Thyroid gland (tissue), 4 donors: Measurements from ENCODE around the gene DELE1.

ENCODE experiments used
- CTCF ChIP-seq, 6 experiments: fragments of 200-600 bp in 3 of 6; fragments of 450-650 bp in 3 of 6; sonication (generic) in 3 of 6; IDR thresholded peaks; one replicate each; pipeline ENCODE4 v1.5.1; 2016 to 2019; ENCODE audit warnings: antibody characterized with exemption in 6 of 6, mild to moderate bottlenecking in 2 of 6, inconsistent platforms in 1 of 6, moderate library complexity in 1 of 6
- POLR2A ChIP-seq, 2 donors: fragments of 450-650 bp; IDR thresholded peaks; one replicate each; pipeline ENCODE4 v1.6.1; 2017; ENCODE audit warnings: antibody characterized with exemption in 2 of 2, mild to moderate bottlenecking in 2 of 2, moderate library complexity in 1 of 2

GRCh38 chr5:141986072-141986471 is 62.4 kb downstream of the DELE1 start:
- no peak for TF ChIP-seq POLR2A (IDR thresholded peaks at IDR 0.05)
- no peak for TF ChIP-seq CTCF (IDR thresholded peaks at IDR 0.05)
